Neural cell (in vitro differentiated cells): ENCODE measurements around the gene PTPRN2.

Source experiments
- EZH2 ChIP-seq: fragments of 200-600, 300-800 bp; shearing (Covaris generic), sonication (generic); IDR thresholded peaks from 2 replicates; pipeline ENCODE4 v1.6.1; 2014; ENCODE audit warnings: antibody characterized with exemption, low read length, borderline replicate concordance, mild to moderate bottlenecking; ENCODE audit not compliant: insufficient read depth, poor library complexity, severe bottlenecking
- REST ChIP-seq: IDR thresholded peaks from 2 replicates; pipeline ENCODE4 v1.6.1; 2012; ENCODE audit warnings: borderline replicate concordance
- TF ChIP-seq, protein P1 (sequence below): fragments of 450-650 bp; IDR thresholded peaks from 2 replicates; pipeline ENCODE4 v1.5.1; 2014; ENCODE audit warnings: antibody characterized with exemption, mild to moderate bottlenecking, moderate library complexity; ENCODE audit not compliant: poor library complexity, severe bottlenecking

DNA sequence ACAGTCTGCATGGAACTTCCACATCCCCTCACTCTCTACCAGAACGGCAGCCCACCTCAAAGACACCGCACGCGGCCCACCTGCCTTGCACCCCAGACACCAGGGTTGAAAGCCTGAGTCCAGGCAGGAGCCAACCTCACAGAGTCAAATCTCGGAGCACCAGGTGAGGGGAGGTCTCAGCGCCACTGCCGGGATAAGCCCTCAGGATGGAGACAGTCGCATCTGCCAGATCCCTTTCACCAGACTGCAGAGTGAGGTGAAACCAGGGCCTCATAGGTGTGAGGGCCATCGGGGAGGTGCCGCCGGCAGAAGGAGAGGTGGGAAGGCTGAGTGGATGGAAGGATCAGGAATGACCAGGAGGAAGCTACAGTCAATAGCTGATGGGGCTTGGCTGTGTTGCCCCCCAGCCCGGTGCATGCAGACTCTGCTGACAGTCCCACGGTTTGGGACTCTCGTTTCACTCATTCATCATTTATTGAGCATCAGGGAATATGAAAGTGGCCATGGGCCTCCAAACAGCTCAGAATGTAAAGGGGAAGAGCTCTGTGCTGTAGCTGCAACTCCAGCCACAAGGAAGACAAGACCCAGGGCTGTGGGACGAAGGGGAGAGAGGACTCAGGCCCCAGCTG is 315.0 kb downstream of the PTPRN2 start:
- TF ChIP-seq EZH2 (no peak), REST (no peak)
- TF ChIP-seq, protein P1, sequence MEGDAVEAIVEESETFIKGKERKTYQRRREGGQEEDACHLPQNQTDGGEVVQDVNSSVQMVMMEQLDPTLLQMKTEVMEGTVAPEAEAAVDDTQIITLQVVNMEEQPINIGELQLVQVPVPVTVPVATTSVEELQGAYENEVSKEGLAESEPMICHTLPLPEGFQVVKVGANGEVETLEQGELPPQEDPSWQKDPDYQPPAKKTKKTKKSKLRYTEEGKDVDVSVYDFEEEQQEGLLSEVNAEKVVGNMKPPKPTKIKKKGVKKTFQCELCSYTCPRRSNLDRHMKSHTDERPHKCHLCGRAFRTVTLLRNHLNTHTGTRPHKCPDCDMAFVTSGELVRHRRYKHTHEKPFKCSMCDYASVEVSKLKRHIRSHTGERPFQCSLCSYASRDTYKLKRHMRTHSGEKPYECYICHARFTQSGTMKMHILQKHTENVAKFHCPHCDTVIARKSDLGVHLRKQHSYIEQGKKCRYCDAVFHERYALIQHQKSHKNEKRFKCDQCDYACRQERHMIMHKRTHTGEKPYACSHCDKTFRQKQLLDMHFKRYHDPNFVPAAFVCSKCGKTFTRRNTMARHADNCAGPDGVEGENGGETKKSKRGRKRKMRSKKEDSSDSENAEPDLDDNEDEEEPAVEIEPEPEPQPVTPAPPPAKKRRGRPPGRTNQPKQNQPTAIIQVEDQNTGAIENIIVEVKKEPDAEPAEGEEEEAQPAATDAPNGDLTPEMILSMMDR, result no peak
